Gastrocnemius medialis (tissue), 4 donors: ENCODE results near the gene SLC18A2.

Source experiments
- CTCF ChIP-seq, 5 experiments: fragments of 450-650 bp in 3 of 5; fragments of 200-600 bp in 2 of 5; sonication (generic) in 2 of 5; IDR thresholded peaks in 4 of 5; conservative IDR thresholded peaks in 1 of 5; 1 replicate in 4 of 5; 2 replicates in 1 of 5; pipeline ENCODE4 v1.5.1; 2016 to 2019; ENCODE audit warnings: antibody characterized with exemption in 5 of 5, mild to moderate bottlenecking in 3 of 5, moderate library complexity in 3 of 5
- POLR2A ChIP-seq, 2 donors: fragments of 450-650 bp; IDR thresholded peaks; one replicate each; pipeline ENCODE4 v1.6.1; 2017; ENCODE audit warnings: antibody characterized with exemption in 2 of 2, mild to moderate bottlenecking in 2 of 2, moderate library complexity in 2 of 2

- TF ChIP-seq CTCF (IDR thresholded peaks at IDR 0.05 in 4 of 5, conservative IDR thresholded peaks at IDR 0.05 in 1 of 5) (no peak), POLR2A (IDR thresholded peaks at IDR 0.05) (no peak)
These were observed 81.3 kb downstream of the SLC18A2 start for GRCh38 chr10:117322260-117322659.
